ENCODE data around the gene HACE1.

The HACE1 gene

DNA sequence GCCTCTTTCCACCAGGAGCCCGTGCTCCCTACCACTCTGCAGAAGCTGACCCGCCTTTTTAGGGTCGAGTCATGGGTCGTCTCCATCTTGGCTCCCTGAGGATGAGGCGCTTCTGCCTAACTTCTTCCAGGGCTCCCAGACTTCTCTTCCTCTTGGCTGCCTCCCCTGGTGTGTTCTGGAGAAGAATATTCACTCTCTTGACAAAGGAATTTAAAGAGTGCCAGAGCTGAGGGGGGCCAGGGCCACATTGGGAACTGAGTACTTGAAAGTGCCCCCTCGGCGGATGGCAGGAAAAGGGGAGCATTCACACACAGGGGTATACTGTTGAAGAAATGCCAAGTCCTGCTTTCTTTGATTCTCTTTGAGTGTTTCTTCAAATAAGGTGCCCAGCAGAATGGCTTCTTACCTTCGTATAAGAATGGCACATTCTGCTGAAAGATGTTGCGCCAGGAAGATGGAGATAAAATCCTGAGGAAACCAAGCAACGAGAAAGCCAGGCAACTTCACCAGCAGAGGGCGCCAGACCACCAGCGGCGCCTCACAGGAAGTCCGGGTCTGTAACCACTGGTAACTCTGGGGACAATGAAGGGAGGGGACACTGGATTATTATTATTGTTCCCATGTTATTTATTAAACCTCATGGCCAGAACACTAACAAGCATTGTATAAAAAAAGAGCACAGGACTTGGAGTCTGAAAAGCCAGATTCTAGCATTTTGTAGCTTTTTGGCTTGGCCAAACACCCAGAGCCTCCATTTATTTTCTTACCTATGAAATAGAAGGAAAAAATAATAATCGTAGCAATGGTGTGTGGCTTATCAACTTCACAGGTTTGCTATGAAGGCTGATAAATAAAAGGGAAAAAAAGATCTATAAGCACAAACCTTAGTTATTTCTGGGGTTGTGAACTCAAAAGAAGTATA, 176.7 kb downstream of the HACE1 start:
- DNase-seq (ENCODE audit: extremely low read depth, insufficient read length): peak; percentile 28
- TF ChIP-seq, protein P1, sequence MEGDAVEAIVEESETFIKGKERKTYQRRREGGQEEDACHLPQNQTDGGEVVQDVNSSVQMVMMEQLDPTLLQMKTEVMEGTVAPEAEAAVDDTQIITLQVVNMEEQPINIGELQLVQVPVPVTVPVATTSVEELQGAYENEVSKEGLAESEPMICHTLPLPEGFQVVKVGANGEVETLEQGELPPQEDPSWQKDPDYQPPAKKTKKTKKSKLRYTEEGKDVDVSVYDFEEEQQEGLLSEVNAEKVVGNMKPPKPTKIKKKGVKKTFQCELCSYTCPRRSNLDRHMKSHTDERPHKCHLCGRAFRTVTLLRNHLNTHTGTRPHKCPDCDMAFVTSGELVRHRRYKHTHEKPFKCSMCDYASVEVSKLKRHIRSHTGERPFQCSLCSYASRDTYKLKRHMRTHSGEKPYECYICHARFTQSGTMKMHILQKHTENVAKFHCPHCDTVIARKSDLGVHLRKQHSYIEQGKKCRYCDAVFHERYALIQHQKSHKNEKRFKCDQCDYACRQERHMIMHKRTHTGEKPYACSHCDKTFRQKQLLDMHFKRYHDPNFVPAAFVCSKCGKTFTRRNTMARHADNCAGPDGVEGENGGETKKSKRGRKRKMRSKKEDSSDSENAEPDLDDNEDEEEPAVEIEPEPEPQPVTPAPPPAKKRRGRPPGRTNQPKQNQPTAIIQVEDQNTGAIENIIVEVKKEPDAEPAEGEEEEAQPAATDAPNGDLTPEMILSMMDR (IDR thresholded peaks at IDR 0.05; ENCODE audit: insufficient read depth, low read length, poor library complexity, severe bottlenecking): peak; percentile 94
- Histone ChIP-seq H3K27me3 (replicated peaks; ENCODE audit: control insufficient read depth, insufficient read depth, low read length) (no peaks in the 10 kb centered on the region), H3K36me3 (ENCODE audit: control insufficient read depth, insufficient read depth, low read length) (no peaks in the 10 kb centered on the region), H3K4me3 (replicated peaks; ENCODE audit: low read depth, low read length) (no peak overlapping the region)

DNA sequence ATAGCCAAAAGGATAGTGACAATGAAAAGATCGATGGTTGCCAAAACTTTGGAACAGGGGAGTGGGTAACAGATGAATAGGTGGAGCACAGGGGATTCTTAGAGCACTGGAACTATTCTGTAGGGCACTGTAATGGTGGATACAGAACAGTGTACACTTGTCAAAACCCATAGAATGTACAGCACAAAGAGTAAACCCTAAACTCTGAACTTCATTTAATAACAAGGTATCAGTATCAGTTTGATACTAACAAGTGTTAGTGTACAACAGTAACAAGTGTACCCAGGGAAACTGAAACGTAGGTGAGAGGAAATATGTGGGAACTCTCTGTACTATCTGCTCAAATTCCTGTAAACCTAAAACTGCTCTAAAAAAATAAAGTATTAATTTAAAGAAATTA, 179.2 kb downstream of the HACE1 start:
- Histone ChIP-seq H3K36me3 (ENCODE audit: control insufficient read depth, insufficient read depth, low read length) (no peaks in the 10 kb centered on the region), H3K4me3 (replicated peaks; ENCODE audit: low read depth, low read length) (no peak overlapping the region), H3K27me3 (replicated peaks; ENCODE audit: control insufficient read depth, insufficient read depth, low read length) (no peaks in the 10 kb centered on the region)
- DNase-seq (ENCODE audit: extremely low read depth, insufficient read length): no peak
- TF ChIP-seq, protein P1 (IDR thresholded peaks at IDR 0.05; ENCODE audit: insufficient read depth, low read length, poor library complexity, severe bottlenecking): no peak

DNA sequence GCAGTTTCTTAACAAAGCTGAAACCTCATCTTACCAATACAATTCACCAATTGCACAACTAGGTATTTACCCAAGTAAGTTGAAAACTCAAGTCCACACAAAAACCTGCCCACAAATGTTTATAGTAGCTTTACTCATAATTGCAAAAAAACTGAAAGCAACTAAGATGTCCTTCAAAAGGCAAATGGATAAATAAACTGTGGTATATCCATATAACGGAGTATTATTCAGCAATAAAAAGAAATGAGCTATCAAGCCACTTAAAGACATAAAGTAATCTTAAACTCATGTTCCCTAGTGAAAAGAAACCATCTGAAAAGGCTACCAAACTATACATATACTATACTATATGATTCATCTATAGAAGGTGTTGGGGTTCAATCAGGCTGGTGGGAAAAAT, 179.7 kb downstream of the HACE1 start:
- TF ChIP-seq, protein P1 (IDR thresholded peaks at IDR 0.05; ENCODE audit: insufficient read depth, low read length, poor library complexity, severe bottlenecking): no peak
- no peak for DNase-seq (ENCODE audit: extremely low read depth, insufficient read length)
- Histone ChIP-seq H3K27me3 (replicated peaks; ENCODE audit: control insufficient read depth, insufficient read depth, low read length) (no peaks in the 10 kb centered on the region), H3K36me3 (ENCODE audit: control insufficient read depth, insufficient read depth, low read length) (no peaks in the 10 kb centered on the region), H3K4me3 (replicated peaks; ENCODE audit: low read depth, low read length) (no peak overlapping the region)
